Esophagus muscularis mucosa (tissue), 4 donors: ENCODE measurements around the gene CKS1B. TPM values are rescaled to one million over a fixed set of nuclear protein-coding genes. Genes with fewer than 3 reads are reported as not detected.

Experiments used
- DNase-seq: peaks from one replicate; pipeline ENCODE4 v3.0.0-alpha.2; 2017; ENCODE audit errors: extremely low spot score
- H3K27ac ChIP-seq, 4 donors: fragments of 200-600 bp; sonication (generic); replicated peaks in 1 of 4; 1 replicate in 3 of 4; 2 replicates in 1 of 4; pipeline ENCODE4 v1.5.1; 2016 to 2019; ENCODE audit warnings: mild to moderate bottlenecking in 1 of 4
- H3K27me3 ChIP-seq, 4 donors: fragments of 200-600 bp; sonication (generic); one replicate each; pipeline versions ENCODE4 v1.5.1 to v1.6.0; 2016 to 2019
- H3K36me3 ChIP-seq, 4 donors: fragments of 200-600 bp; sonication (generic); one replicate each; pipeline ENCODE4 v1.5.1; 2016 to 2019
- H3K4me1 ChIP-seq, 4 donors: fragments of 200-600 bp; sonication (generic); one replicate each; pipeline ENCODE4 v1.5.1; 2016 to 2019
- H3K4me3 ChIP-seq, 4 donors: fragments of 200-600 bp; sonication (generic); 1 replicate in 2 of 4; 2 replicates in 2 of 4; pipeline ENCODE4 v1.5.1; 2016 to 2019; ENCODE audit warnings: mild to moderate bottlenecking in 4 of 4, moderate library complexity in 1 of 4
- H3K9me3 ChIP-seq, 4 donors: fragments of 200-600 bp; sonication (generic); 1 replicate in 3 of 4; 2 replicates in 1 of 4; pipeline ENCODE4 v1.5.1; 2016 to 2019
- CTCF ChIP-seq, 3 experiments: fragments of 200-600 bp in 2 of 3; fragments of 450-650 bp in 1 of 3; sonication (generic) in 2 of 3; IDR thresholded peaks; one replicate each; pipeline ENCODE4 v1.5.1; 2017 to 2019; ENCODE audit warnings: antibody characterized with exemption in 3 of 3, mild to moderate bottlenecking in 2 of 3, moderate library complexity in 1 of 3
- EP300 ChIP-seq: sonication (generic); formaldehyde crosslinking; IDR thresholded peaks from one replicate; pipeline ENCODE4 v1.6.1; 2017; ENCODE audit warnings: antibody characterized with exemption
- POLR2A ChIP-seq: fragments of 450-650 bp; IDR thresholded peaks from one replicate; pipeline ENCODE4 v1.6.1; 2017; ENCODE audit warnings: antibody characterized with exemption, moderate library complexity, mild to moderate bottlenecking, low read depth
- POLR2AphosphoS5 ChIP-seq, 2 donors: sonication (generic); formaldehyde crosslinking; IDR thresholded peaks; one replicate each; pipeline ENCODE4 v1.6.1; 2017; ENCODE audit warnings: antibody characterized with exemption in 2 of 2
- WGBS: methylation state at CpG from one replicate; pipeline ENCODE4 v1.1.5; 2018; 5-methylcytosine and 5-hydroxymethylcytosine counted together
- intact Hi-C: fragments of 100-400 bp; cut with DNase I; formaldehyde crosslinking; loops from one replicate; pipeline ENCODE4 v1.15.1; 2023
- total RNA-seq, 4 donors: library from RNA; depleted of rRNA; stranded (reverse); fragments of >200 nt; gene quantifications; one replicate each; pipeline versions ENCODE4 v1.1.0 to v1.2.1, GENCODE V29; 2016

Gene CKS1B
- total RNA-seq, 4 donors from 2014 or later: 11.6 to 21.5 (median 18.8) TPM

- DNase-seq: no peak
- no peaks in the 10 kb centered on the region for H3K9me3 ChIP-seq
- TF ChIP-seq CTCF (IDR thresholded peaks at IDR 0.05) (no peak), POLR2AphosphoS5 (IDR thresholded peaks at IDR 0.05) (no peak), POLR2A (no peak), EP300 (no peak)
- intact Hi-C loops: no loop called here
- H3K27me3 ChIP-seq: no peaks in the 10 kb centered on the region
- H3K36me3 ChIP-seq: peaks cover 0 to 21% (median 18%) of the 10 kb centered on the region in 4 donors
- WGBS: 49% methylated on average over 9 of the region's 9 CpGs
- H3K4me1 ChIP-seq: peaks cover 56 to 84% (median 76%) of the 10 kb centered on the region in 4 donors
- H3K4me3 ChIP-seq: peak overlapping the region in 1 of 4 donors; percentile 51
- H3K27ac ChIP-seq: peak overlapping the region; percentile 86 to 89 (median 86)
Measured at GRCh38 chr1:154957091-154957657, 17.3 kb upstream of the CKS1B start.

- H3K9me3 ChIP-seq: no peaks in the 10 kb centered on the region
- WGBS: 86% methylated on average over 2 of the region's 2 CpGs
- intact Hi-C loops: no loop called here
- peaks cover 57 to 84% (median 76%) of the 10 kb centered on the region in 4 donors for H3K4me1 ChIP-seq
- peaks cover 3 to 25% (median 22%) of the 10 kb centered on the region in 4 donors for H3K36me3 ChIP-seq
- DNase-seq: no peak
- no peak overlapping the region for H3K4me3 ChIP-seq
- no peaks in the 10 kb centered on the region for H3K27me3 ChIP-seq
- H3K27ac ChIP-seq: peak overlapping the region in 3 of 4 donors; percentile 86
- TF ChIP-seq CTCF (IDR thresholded peaks at IDR 0.05) (no peak), POLR2A (no peak), EP300 (no peak), POLR2AphosphoS5 (IDR thresholded peaks at IDR 0.05) (no peak)
Measured at GRCh38 chr1:154958036-154958435, 16.4 kb upstream of the CKS1B start.

- Histone ChIP-seq H3K27me3 (no peaks in the 10 kb centered on the region), H3K27ac (peak overlapping the region in 2 of 4 donors; percentile 36 to 86), H3K9me3 (no peaks in the 10 kb centered on the region), H3K36me3 (peaks cover 11 to 33% (median 30%) of the 10 kb centered on the region in 4 donors), H3K4me3 (no peak overlapping the region), H3K4me1 (peaks cover 52 to 83% (median 74%) of the 10 kb centered on the region in 4 donors)
- no peak for DNase-seq
- intact Hi-C loops: no loop called here
- WGBS: 74% methylated on average over 9 of the region's 16 CpGs
- TF ChIP-seq POLR2A (no peak), EP300 (no peak), POLR2AphosphoS5 (IDR thresholded peaks at IDR 0.05) (no peak), CTCF (IDR thresholded peaks at IDR 0.05) (no peak)
Measured at GRCh38 chr1:154958681-154959425, 15.6 kb upstream of the CKS1B start.

GRCh38 chr1:154959426-154959780 lies 15.1 kb upstream of the CKS1B start:
- TF ChIP-seq POLR2A (no peak), CTCF (IDR thresholded peaks at IDR 0.05) (no peak)
- no peaks in the 10 kb centered on the region for H3K27me3 ChIP-seq
- DNase-seq: no peak
- peak overlapping the region in 1 of 4 donors; percentile 36 for H3K27ac ChIP-seq
- intact Hi-C loops: no loop called here
- H3K4me3 ChIP-seq: no peak overlapping the region
- peaks cover 16 to 38% (median 35%) of the 10 kb centered on the region in 4 donors for H3K36me3 ChIP-seq
- H3K9me3 ChIP-seq: no peaks in the 10 kb centered on the region
- H3K4me1 ChIP-seq: peaks cover 47 to 78% (median 69%) of the 10 kb centered on the region in 4 donors
- WGBS: 96% methylated on average over 7 of the region's 7 CpGs
